ENCODE data around the gene TMEM97. TPM values are rescaled to one million over a fixed set of nuclear protein-coding genes. Genes with fewer than 3 reads are reported as not detected.
A peak's percentile ranks its signal among the peaks of the same experiment; 100 is the strongest.

TMEM97 gene
- total RNA-seq, 1 donor from 2014 or later: 24.6 TPM

- no peak for DNase-seq
Measured at GRCh38 chr17:28365487-28365886, 46.5 kb downstream of the TMEM97 start.

GRCh38 chr17:28366605-28367004 is 47.6 kb downstream of the TMEM97 start:
- DNase-seq: no peak

- no peak for DNase-seq
Measured at GRCh38 chr17:28367641-28368305, 48.8 kb downstream of the TMEM97 start.

DNA sequence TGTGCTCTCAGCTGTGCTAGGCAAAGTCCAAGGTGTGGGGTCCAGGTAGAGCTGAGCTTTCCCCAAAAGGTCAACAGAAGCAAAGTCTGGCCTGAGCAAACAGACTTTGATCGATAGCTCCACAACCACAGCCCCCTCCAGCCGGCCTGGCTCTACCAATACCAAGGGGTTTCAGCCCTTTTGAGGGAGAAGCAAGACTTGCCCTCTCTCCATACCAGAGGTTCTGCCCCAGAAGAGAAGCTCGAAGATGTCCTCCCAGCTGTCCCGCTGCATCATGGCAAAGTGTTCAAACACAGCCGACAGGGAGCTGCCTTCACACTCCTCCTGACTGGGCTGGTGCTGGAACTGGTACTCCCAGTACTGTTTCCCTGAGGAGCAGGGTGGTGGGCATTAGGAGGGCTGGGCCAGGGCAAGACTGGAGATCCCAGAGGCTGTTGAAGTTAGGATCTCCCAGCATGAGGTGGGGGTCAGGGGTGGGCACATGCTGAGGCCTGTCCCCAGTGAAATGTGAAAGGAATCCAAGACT is 49.4 kb downstream of the TMEM97 start:
- no peak for DNase-seq

GRCh38 chr17:28368915-28369683 is 50.1 kb downstream of the TMEM97 start:
- no peak for DNase-seq

GRCh38 chr17:28369684-28370034 is 50.7 kb downstream of the TMEM97 start:
- no peak for DNase-seq

- no peak for DNase-seq
Measured at GRCh38 chr17:28370035-28370743, 51.2 kb downstream of the TMEM97 start, which contains the start of gene VTN. TSS of gene VTN (minus strand) at chr17:28370307. CDS start at chr17:28370203, 104 bp downstream.

- DNase-seq: no peak
Measured at GRCh38 chr17:28370744-28371103, 51.7 kb downstream of the TMEM97 start.

GRCh38 chr17:28371245-28372202 is 52.5 kb downstream of the TMEM97 start, which contains the start of gene SARM1:
TSS of gene SARM1 (plus strand) at chr17:28371694. CDS start at chr17:28372033, 339 bp downstream.
- peak; percentile 84 for DNase-seq

- no peak for DNase-seq
Measured at GRCh38 chr17:28372203-28372944, 53.4 kb downstream of the TMEM97 start.

- no peak for DNase-seq
Measured at GRCh38 chr17:28372945-28373274, 53.9 kb downstream of the TMEM97 start.

Other genes starting within 250 kb of the TMEM97 start
- gene IFT20, start 16.3 kb downstream of the TMEM97 start, total RNA-seq: 29.6 TPM
- 25.9 TPM for gene TNFAIP1, start 16.6 kb downstream of the TMEM97 start, total RNA-seq
- gene POLDIP2, start 38.3 kb downstream of the TMEM97 start, total RNA-seq: 39.6 TPM
- not detected for gene SEBOX, start 46.0 kb downstream of the TMEM97 start, total RNA-seq
- 0.31 TPM for gene VTN, start 51.1 kb downstream of the TMEM97 start, total RNA-seq
- 17.8 TPM for gene SARM1, start 52.5 kb downstream of the TMEM97 start, total RNA-seq
- 21.1 TPM for gene SLC46A1, start 87.0 kb downstream of the TMEM97 start, total RNA-seq
- gene SLC13A2, start 154.4 kb downstream of the TMEM97 start, total RNA-seq: not detected
- not detected for gene FOXN1, start 187.1 kb downstream of the TMEM97 start, total RNA-seq
- gene UNC119, start 233.4 kb downstream of the TMEM97 start, total RNA-seq: 31.5 TPM

Measured in occipital lobe (tissue), 2 donors.